H1 (cell line): ENCODE results near the gene DENND2A. TPM values are rescaled to one million over a fixed set of nuclear protein-coding genes. Genes with fewer than 3 reads are reported as not detected.

Experiments
- CTCF ChIA-PET: fragments of 300-600 bp; sonication (Branson Sonifier 250); formaldehyde crosslinking; loops from one replicate; lab custom pipeline; 2021; ENCODE audit not compliant: partially characterized antibody; lab: Charles Lee
- POLR2A ChIA-PET: fragments of 300-600 bp; sonication (Branson Sonifier 250); formaldehyde crosslinking; loops from one replicate; lab custom pipeline; 2021; ENCODE audit warnings: inconsistent platforms; ENCODE audit not compliant: partially characterized antibody; lab: Charles Lee
- DNase-seq, 2 experiments: peaks; one replicate each; pipeline versions ENCODE4 v3.0.0 to v3.0.0-alpha.2; 2010 to 2022; ENCODE audit warnings: low spot score in 2 of 2, low read depth in 1 of 2, mixed read lengths in 1 of 2
- FAIRE-seq: peaks from 2 replicates; lab custom pipeline; 2011; peaks lifted over from hg19 to GRCh38; lab: Jason Lieb, UNC
- H2AFZ ChIP-seq: 2 replicates; pipeline ENCODE4 v1.8.1; 2012; ENCODE audit warnings: low read length, inconsistent platforms
- H2AK5ac ChIP-seq: 2 replicates; pipeline ENCODE4 v1.6.1; 2013; ENCODE audit warnings: low read depth, low read length
- H2BK120ac ChIP-seq: replicated peaks from 2 replicates; pipeline ENCODE3; 2013; ENCODE audit warnings: low read depth, low read length, inconsistent platforms
- H2BK12ac ChIP-seq: 2 replicates; pipeline ENCODE4 v1.6.1; 2013; ENCODE audit warnings: low read depth, low read length
- H2BK15ac ChIP-seq: 2 replicates; pipeline ENCODE4 v1.6.1; 2013; ENCODE audit warnings: low read length
- H2BK20ac ChIP-seq: 2 replicates; pipeline ENCODE4 v1.6.1; 2013; ENCODE audit warnings: low read length
- H2BK5ac ChIP-seq: 2 replicates; pipeline ENCODE4 v1.6.1; 2013; ENCODE audit warnings: low read depth, low read length
- H3K14ac ChIP-seq: 2 replicates; pipeline ENCODE4 v1.6.1; 2013; ENCODE audit warnings: inconsistent platforms; ENCODE audit not compliant: insufficient read length
- H3K18ac ChIP-seq: 2 replicates; pipeline ENCODE4 v1.6.1; 2013; ENCODE audit warnings: low read length; ENCODE audit errors: extremely low read depth
- H3K23ac ChIP-seq: 2 replicates; pipeline ENCODE4 v1.6.1; 2013; ENCODE audit warnings: inconsistent platforms; ENCODE audit not compliant: insufficient read length
- H3K23me2 ChIP-seq: 2 replicates; pipeline ENCODE4 v1.6.1; 2013; ENCODE audit warnings: low read depth, low read length
- H3K27ac ChIP-seq: 2 replicates; pipeline ENCODE4 v1.6.1; 2011; ENCODE audit warnings: low read depth, low read length, inconsistent platforms
- H3K27me3 ChIP-seq, 4 experiments: replicated peaks in 1 of 4; 1 replicate in 1 of 4; 2 replicates in 3 of 4; pipeline versions ENCODE4 v1.6.1 to v1.8.1; 2011 to 2013; ENCODE audit warnings: low read length in 3 of 4, mild to moderate bottlenecking in 3 of 4, inconsistent platforms in 2 of 4, mixed read lengths in 2 of 4, moderate library complexity in 1 of 4; ENCODE audit not compliant: control insufficient read depth in 3 of 4, insufficient read depth in 3 of 4; ENCODE audit errors: extremely low read depth in 1 of 4
- H3K36me3 ChIP-seq, 4 experiments: 2 replicates each; pipeline versions ENCODE4 v1.6.1 to v1.8.1; 2011 to 2013; ENCODE audit warnings: mild to moderate bottlenecking in 4 of 4, low read length in 3 of 4, moderate library complexity in 2 of 4, control low read depth in 1 of 4, inconsistent platforms in 1 of 4; ENCODE audit not compliant: insufficient read depth in 4 of 4, control insufficient read depth in 2 of 4
- H3K4ac ChIP-seq: replicated peaks from 2 replicates; pipeline ENCODE3; 2013; ENCODE audit warnings: low read length, low read depth, mixed read lengths, inconsistent platforms; ENCODE audit not compliant: insufficient read length
- H3K4me1 ChIP-seq, 4 experiments: replicated peaks in 1 of 4; 1 replicate in 1 of 4; 2 replicates in 3 of 4; pipeline versions ENCODE4 v1.6.1 to v1.8.1; 2011 to 2013; ENCODE audit warnings: low read length in 3 of 4, inconsistent platforms in 2 of 4, mixed read lengths in 1 of 4; ENCODE audit not compliant: insufficient read depth in 4 of 4, control insufficient read depth in 3 of 4
- H3K4me2 ChIP-seq, 2 experiments: 2 replicates each; pipeline versions ENCODE4 v1.6.1 to v1.8.1; 2011 to 2013; ENCODE audit warnings: low read depth in 2 of 2, low read length in 2 of 2, control low read depth in 1 of 2, inconsistent platforms in 1 of 2, mild to moderate bottlenecking in 1 of 2; ENCODE audit not compliant: insufficient read depth in 1 of 2
- H3K4me3 ChIP-seq, 4 experiments: fragments of 200-600, 300-600 bp in 1 of 4; sonication (generic), shearing (Covaris generic), sonication (Bioruptor Twin) in 1 of 4; 2 replicates each; pipeline versions ENCODE4 v1.5.1 to v1.8.1; 2011 to 2016; ENCODE audit warnings: low read length in 4 of 4, low read depth in 3 of 4, control low read depth in 2 of 4, inconsistent platforms in 2 of 4, mild to moderate bottlenecking in 2 of 4, mixed read lengths in 1 of 4, moderate library complexity in 1 of 4; ENCODE audit not compliant: insufficient read depth in 2 of 4; ENCODE audit errors: extremely low read depth in 1 of 4
- H3K56ac ChIP-seq: replicated peaks from 2 replicates; pipeline ENCODE3; 2013; ENCODE audit warnings: low read depth, mild to moderate bottlenecking, mixed read lengths, low read length, inconsistent platforms; ENCODE audit not compliant: insufficient read length
- H3K79me1 ChIP-seq: 2 replicates; pipeline ENCODE4 v1.6.1; 2013; ENCODE audit warnings: low read depth, low read length, control low read depth
- H3K79me2 ChIP-seq, 2 experiments: 2 replicates each; pipeline versions ENCODE4 v1.6.1 to v1.8.1; 2012 to 2013; ENCODE audit warnings: low read length in 2 of 2, mild to moderate bottlenecking in 2 of 2, inconsistent platforms in 1 of 2; ENCODE audit not compliant: insufficient read depth in 2 of 2, control insufficient read depth in 1 of 2
- H3K9ac ChIP-seq, 4 experiments: replicated peaks in 1 of 4; 1 replicate in 1 of 4; 2 replicates in 3 of 4; pipeline versions ENCODE4 v1.6.1 to v1.8.1; 2011 to 2013; ENCODE audit warnings: low read depth in 3 of 4, low read length in 3 of 4, control low read depth in 2 of 4, mild to moderate bottlenecking in 2 of 4, moderate library complexity in 2 of 4, inconsistent platforms in 1 of 4; ENCODE audit errors: extremely low read depth in 1 of 4
- H3K9me3 ChIP-seq, 2 experiments: 2 replicates each; pipeline versions ENCODE4 v1.6.1 to v1.8.1; 2012 to 2013; ENCODE audit warnings: mild to moderate bottlenecking in 2 of 2, moderate library complexity in 2 of 2, control low read depth in 1 of 2, inconsistent platforms in 1 of 2, low read depth in 1 of 2, low read length in 1 of 2, mixed read lengths in 1 of 2; ENCODE audit not compliant: insufficient read depth in 2 of 2
- H4K20me1 ChIP-seq, 2 experiments: replicated peaks in 1 of 2; 2 replicates each; pipeline versions ENCODE3 to v1.8.1; 2011 to 2013; ENCODE audit warnings: inconsistent platforms in 2 of 2, low read length in 2 of 2, mild to moderate bottlenecking in 1 of 2; ENCODE audit not compliant: insufficient read depth in 2 of 2, control insufficient read depth in 1 of 2
- H4K5ac ChIP-seq: 2 replicates; pipeline ENCODE4 v1.6.1; 2013; ENCODE audit warnings: low read length, low read depth, mixed read lengths, inconsistent platforms; ENCODE audit not compliant: insufficient read length
- H4K8ac ChIP-seq: 2 replicates; pipeline ENCODE4 v1.8.0; 2013; ENCODE audit warnings: mild to moderate bottlenecking, moderate library complexity, low read length, inconsistent platforms; ENCODE audit not compliant: insufficient read depth; ENCODE audit errors: extremely low read depth
- H4K91ac ChIP-seq: replicated peaks from 2 replicates; pipeline ENCODE3; 2013; ENCODE audit warnings: low read length, mixed read lengths, inconsistent platforms; ENCODE audit not compliant: insufficient read length
- BRCA1 ChIP-seq: IDR thresholded peaks from 2 replicates; pipeline ENCODE4 v1.6.1; 2012; ENCODE audit warnings: low read depth, low read length, improper control_type of control experiment
- CBX5 ChIP-seq: fragments of 300-800, 300-1000 bp; sonication (generic); IDR thresholded peaks from 2 replicates; pipeline ENCODE4 v1.7.1; 2016; ENCODE audit warnings: antibody characterized with exemption, low read length, low read depth
- CHD1 ChIP-seq: IDR thresholded peaks from 2 replicates; pipeline ENCODE4 v1.6.1; 2012; ENCODE audit warnings: low read depth, low read length, improper control_type of control experiment
- KDM4A ChIP-seq: IDR thresholded peaks from one replicate; pipeline ENCODE4 v1.7.1; 2012; ENCODE audit warnings: low read depth, mild to moderate bottlenecking, moderate library complexity, low read length, inconsistent platforms; ENCODE audit not compliant: severe bottlenecking
- MAFK ChIP-seq: IDR thresholded peaks from 2 replicates; pipeline ENCODE4 v1.6.1; 2012; ENCODE audit warnings: low read depth, mild to moderate bottlenecking, improper control_type of control experiment, low read length
- POLR2A ChIP-seq, 2 experiments: IDR thresholded peaks; 1 replicate in 1 of 2; 2 replicates in 1 of 2; pipeline ENCODE4 v1.6.1; 2011; ENCODE audit warnings: low read depth in 2 of 2, low read length in 2 of 2, mild to moderate bottlenecking in 2 of 2; ENCODE audit errors: control extremely low read depth in 1 of 2
- POLR2AphosphoS5 ChIP-seq: IDR thresholded peaks from 2 replicates; pipeline ENCODE4 v1.6.1; 2011; ENCODE audit warnings: low read depth, low read length
- POU5F1 ChIP-seq: IDR thresholded peaks from 2 replicates; pipeline ENCODE4 v1.6.1; 2011; ENCODE audit warnings: low read depth, mild to moderate bottlenecking, low read length, moderate library complexity
- SIRT6 ChIP-seq: IDR thresholded peaks from one replicate; pipeline ENCODE4 v1.7.1; 2012; ENCODE audit warnings: low read length, inconsistent platforms
- SIX5 ChIP-seq: IDR thresholded peaks from 2 replicates; pipeline ENCODE4 v1.6.1; 2011; ENCODE audit warnings: mild to moderate bottlenecking, low read depth, low read length
- TBP ChIP-seq: IDR thresholded peaks from 2 replicates; pipeline ENCODE4 v1.6.1; 2011; ENCODE audit warnings: low read depth, low read length, improper control_type of control experiment
- WGBS, 2 experiments: shearing (Covaris generic) in 1 of 2; methylation state at CpG; one replicate each; pipeline versions ENCODE4 v1.1.6 to v1.1.7; 2013 to 2015; ENCODE audit warnings: low lambda C conversion rate in 2 of 2, mixed read lengths in 2 of 2, inconsistent platforms in 1 of 2, low coverage in 1 of 2, missing lambda C conversion rate in 1 of 2; ENCODE audit not compliant: insufficient replicate concordance in 2 of 2, insufficient coverage in 1 of 2, insufficient read length in 1 of 2; ENCODE audit errors: extremely low coverage in 1 of 2, missing lambda C conversion rate in 1 of 2; 5-methylcytosine and 5-hydroxymethylcytosine counted together
- polyA plus RNA-seq, 7 experiments: library from polyadenylated mRNA; depleted of rRNA in 3 of 7; stranded (reverse) in 5 of 7; unstranded in 2 of 7; fragments of >200 nt in 5 of 7; fragments of 200-250 nt in 2 of 7; gene quantifications; 1 replicate in 5 of 7; 2 replicates in 1 of 7; 4 replicates in 1 of 7; pipeline versions ENCODE4 v1.2.1 to v1.2.3, GENCODE V29; 2011 to 2013; ENCODE audit warnings: missing spikeins in 2 of 7, mixed read lengths in 2 of 7
- total RNA-seq: library from RNA; stranded (reverse); fragmentation: NEBNext Ultra II Directional; extraction: Animal tissue kit (Norgen Biotek cat#: 25700); gene quantifications from 2 replicates; pipeline ENCODE4 v1.2.1, GENCODE V29; 2021
- TF ChIP-seq, protein P1 (sequence below): IDR thresholded peaks from 2 replicates; pipeline ENCODE4 v1.6.1; 2012; ENCODE audit warnings: low read length, inconsistent platforms
- TF ChIP-seq, protein P2 (sequence below): IDR thresholded peaks from 2 replicates; pipeline ENCODE4 v1.6.1; 2012; ENCODE audit warnings: inconsistent platforms

Gene DENND2A
- total and polyA plus RNA-seq, 2 of the 8 experiments (the other 6 are each of a cell fraction or from before 2014, with no cell fraction given), result 5.0 to 13.0 TPM

DNA sequence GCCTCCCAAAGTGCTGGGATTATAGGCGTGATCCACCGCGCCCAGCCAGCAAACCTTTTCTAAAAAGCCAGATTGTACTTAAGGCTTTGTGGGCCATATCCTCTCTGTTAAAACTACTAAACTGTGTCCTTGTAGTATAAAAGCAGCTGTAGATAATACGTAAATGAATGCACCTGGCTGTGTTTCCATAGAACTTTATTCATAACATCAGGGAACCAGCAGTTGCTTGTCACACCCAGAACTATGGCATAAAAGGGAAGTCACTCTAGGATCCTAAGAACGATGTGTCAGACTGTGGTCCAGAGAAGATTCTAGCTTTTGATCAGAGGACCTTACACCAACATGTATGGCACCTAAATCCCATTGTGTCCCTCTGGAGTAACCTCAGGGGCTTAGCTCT, 63.0 kb downstream of the DENND2A start:
- Histone ChIP-seq H2BK12ac (no peak overlapping the region), H4K20me1 (no peaks in the 10 kb centered on the region), H4K91ac (no peak overlapping the region), H3K4me1 (no peaks in the 10 kb centered on the region), H3K27me3 (no peaks in the 10 kb centered on the region), H3K79me2 (no peaks in the 10 kb centered on the region), H3K23me2 (no peaks in the 10 kb centered on the region), H3K14ac (no peak overlapping the region), H3K79me1 (no peaks in the 10 kb centered on the region), H3K4me3 (no peak overlapping the region), H3K9me3 (no peaks in the 10 kb centered on the region), H2BK20ac (no peak overlapping the region), H4K8ac (no peak overlapping the region), H3K4ac (no peak overlapping the region), H2AK5ac (no peak overlapping the region), H3K18ac (no peak overlapping the region), H3K36me3 (no peaks in the 10 kb centered on the region), H3K23ac (no peak overlapping the region), H2AFZ (no peak overlapping the region), H2BK120ac (no peak overlapping the region), H3K4me2 (no peak overlapping the region), H3K9ac (no peak overlapping the region), H3K56ac (no peak overlapping the region), H4K5ac (no peak overlapping the region), H2BK5ac (no peak overlapping the region), H2BK15ac (no peak overlapping the region), H3K27ac (no peak overlapping the region)
- ChIA-PET CTCF (interaction anchor here (0.6 to 1.8 kb wide), 2 partner anchors 16 to 29 kb away, joined by 3 to 4 read pairs; no protein-coding TSS in a partner anchor), POLR2A (no interaction called here)
- FAIRE-seq (no peak), DNase-seq (no peak)
- 78% methylated on average over 5 of the region's 5 CpGs; no CpG with 5 or more reads in 1 of the 2 experiments for WGBS, 2 experiments
- no peak for TF ChIP-seq CBX5
- no peak for TF ChIP-seq MAFK
- no peak for TF ChIP-seq KDM4A
- TF ChIP-seq, protein P1, sequence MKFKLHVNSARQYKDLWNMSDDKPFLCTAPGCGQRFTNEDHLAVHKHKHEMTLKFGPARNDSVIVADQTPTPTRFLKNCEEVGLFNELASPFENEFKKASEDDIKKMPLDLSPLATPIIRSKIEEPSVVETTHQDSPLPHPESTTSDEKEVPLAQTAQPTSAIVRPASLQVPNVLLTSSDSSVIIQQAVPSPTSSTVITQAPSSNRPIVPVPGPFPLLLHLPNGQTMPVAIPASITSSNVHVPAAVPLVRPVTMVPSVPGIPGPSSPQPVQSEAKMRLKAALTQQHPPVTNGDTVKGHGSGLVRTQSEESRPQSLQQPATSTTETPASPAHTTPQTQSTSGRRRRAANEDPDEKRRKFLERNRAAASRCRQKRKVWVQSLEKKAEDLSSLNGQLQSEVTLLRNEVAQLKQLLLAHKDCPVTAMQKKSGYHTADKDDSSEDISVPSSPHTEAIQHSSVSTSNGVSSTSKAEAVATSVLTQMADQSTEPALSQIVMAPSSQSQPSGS, result no peak
- no peak for TF ChIP-seq TBP
- TF ChIP-seq POLR2A (IDR thresholded peaks at IDR 0.05; ENCODE audit: control extremely low read depth in 1 of 2, low read depth in 2 of 2, low read length in 2 of 2), result no peak
- TF ChIP-seq POLR2AphosphoS5, result no peak
- no peak for TF ChIP-seq POU5F1
- no peak for TF ChIP-seq SIX5
- TF ChIP-seq, protein P2, sequence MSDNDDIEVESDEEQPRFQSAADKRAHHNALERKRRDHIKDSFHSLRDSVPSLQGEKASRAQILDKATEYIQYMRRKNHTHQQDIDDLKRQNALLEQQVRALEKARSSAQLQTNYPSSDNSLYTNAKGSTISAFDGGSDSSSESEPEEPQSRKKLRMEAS, result no peak
- TF ChIP-seq SIRT6, result no peak
- TF ChIP-seq BRCA1, result no peak
- TF ChIP-seq CHD1, result no peak
